SK-N-SH treated with all-trans-retinoic acid at 6 μM for 48 hours (cell line): ENCODE measurements around the gene SH3PXD2A.

ENCODE experiments used
- ATAC-seq: fragments of 200-7000 bp; cut with Tn5 transposase; 3 replicates; pipeline ENCODE4 v1.9.1; 2020; ENCODE audit warnings: mild to moderate bottlenecking, moderate library complexity
- ARNTL ChIP-seq: fragments of 450-650 bp; formaldehyde crosslinking; IDR thresholded peaks from 2 replicates; pipeline ENCODE4 v1.5.0; 2020; ENCODE audit warnings: low read depth, mild to moderate bottlenecking, moderate library complexity, borderline replicate concordance
- BACH2 ChIP-seq: fragments of 250-450 bp; sonication (Bioruptor Pico); IDR thresholded peaks from 2 replicates; pipeline ENCODE4 v1.9.0; 2021; ENCODE audit warnings: mild to moderate bottlenecking, borderline replicate concordance
- CSDC2 ChIP-seq: fragments of 250-450 bp; sonication (Bioruptor Pico); IDR thresholded peaks from 2 replicates; pipeline ENCODE4 v1.5.0; 2020; ENCODE audit warnings: mild to moderate bottlenecking, moderate library complexity
- CSRNP3 ChIP-seq: fragments of 250-450 bp; sonication (Bioruptor Pico); IDR thresholded peaks from 2 replicates; pipeline ENCODE4 v1.5.1; 2021; ENCODE audit warnings: mild to moderate bottlenecking, moderate library complexity
- ESRRG ChIP-seq: fragments of 250-450 bp; sonication (Bioruptor Pico); IDR thresholded peaks from 2 replicates; pipeline ENCODE4 v1.6.1; 2021; ENCODE audit warnings: mild to moderate bottlenecking
- GLIS3 ChIP-seq: fragments of 250-450 bp; sonication (Bioruptor Pico); IDR thresholded peaks from 2 replicates; pipeline ENCODE4 v1.5.0; 2020; ENCODE audit warnings: mild to moderate bottlenecking, moderate library complexity
- ISL1 ChIP-seq: fragments of 250-450 bp; sonication (Bioruptor Pico); IDR thresholded peaks from 2 replicates; pipeline ENCODE4 v2.1.2; 2022; ENCODE audit warnings: mild to moderate bottlenecking, moderate library complexity
- PATZ1 ChIP-seq: fragments of 250-450 bp; sonication (Bioruptor Pico); IDR thresholded peaks from 2 replicates; pipeline ENCODE4 v1.8.0; 2020; ENCODE audit warnings: mild to moderate bottlenecking, moderate library complexity, borderline replicate concordance
- PPARA ChIP-seq: fragments of 250-450 bp; sonication (Bioruptor Pico); IDR thresholded peaks from 2 replicates; pipeline ENCODE4 v1.5.0; 2020; ENCODE audit warnings: mild to moderate bottlenecking, borderline replicate concordance
- RARB ChIP-seq: fragments of 250-450 bp; sonication (Bioruptor Pico); IDR thresholded peaks from 2 replicates; pipeline ENCODE4 v1.8.0; 2021; ENCODE audit warnings: mild to moderate bottlenecking, moderate library complexity
- SNAI2 ChIP-seq: fragments of 250-450 bp; sonication (Bioruptor Pico); IDR thresholded peaks from 2 replicates; pipeline ENCODE4 v1.5.0; 2020; ENCODE audit warnings: mild to moderate bottlenecking, moderate library complexity
- TCF4 ChIP-seq: fragments of 250-450 bp; sonication (Bioruptor Pico); IDR thresholded peaks from 2 replicates; pipeline ENCODE4 v1.8.0; 2021; ENCODE audit warnings: mild to moderate bottlenecking, moderate library complexity, borderline replicate concordance
- TOX ChIP-seq: fragments of 250-450 bp; sonication (Bioruptor Pico); IDR thresholded peaks from 2 replicates; pipeline ENCODE4 v1.8.0; 2021; ENCODE audit warnings: mild to moderate bottlenecking, moderate library complexity, borderline replicate concordance
- ZC3H10 ChIP-seq: fragments of 250-450 bp; sonication (Bioruptor Pico); IDR thresholded peaks from 2 replicates; pipeline ENCODE4 v1.5.1; 2021; ENCODE audit warnings: mild to moderate bottlenecking, moderate library complexity
- ZFP30 ChIP-seq: fragments of 450-650 bp; formaldehyde crosslinking; IDR thresholded peaks from 2 replicates; pipeline ENCODE4 v1.5.0; 2022; ENCODE audit warnings: mild to moderate bottlenecking, moderate library complexity
- ZNF565 ChIP-seq: fragments of 450-650 bp; formaldehyde crosslinking; conservative IDR thresholded peaks from 2 replicates; pipeline ENCODE4 v1.5.0; 2020; ENCODE audit warnings: low read depth, mild to moderate bottlenecking, moderate library complexity
- ZNF70 ChIP-seq: fragments of 450-650 bp; formaldehyde crosslinking; IDR thresholded peaks from 2 replicates; pipeline ENCODE4 v1.5.0; 2020; ENCODE audit warnings: mild to moderate bottlenecking, moderate library complexity
- ZNF8 ChIP-seq: fragments of 450-650 bp; formaldehyde crosslinking; IDR thresholded peaks from 2 replicates; pipeline ENCODE4 v1.5.0; 2020; ENCODE audit warnings: mild to moderate bottlenecking, moderate library complexity
- TF ChIP-seq, protein P1 (sequence below): fragments of 250-450 bp; sonication (Bioruptor Pico); IDR thresholded peaks from 2 replicates; pipeline ENCODE4 v1.5.0; 2020; ENCODE audit warnings: mild to moderate bottlenecking, moderate library complexity
- TF ChIP-seq, protein P2 (sequence below): fragments of 250-450 bp; sonication (Bioruptor Pico); IDR thresholded peaks from 2 replicates; pipeline ENCODE4 v1.5.1; 2020; ENCODE audit warnings: low read depth, mild to moderate bottlenecking, moderate library complexity

Gene SH3PXD2A

GRCh38 chr10:103712898-103713498 lies 142.4 kb downstream of the SH3PXD2A start (continued):
- TF ChIP-seq, protein P1, sequence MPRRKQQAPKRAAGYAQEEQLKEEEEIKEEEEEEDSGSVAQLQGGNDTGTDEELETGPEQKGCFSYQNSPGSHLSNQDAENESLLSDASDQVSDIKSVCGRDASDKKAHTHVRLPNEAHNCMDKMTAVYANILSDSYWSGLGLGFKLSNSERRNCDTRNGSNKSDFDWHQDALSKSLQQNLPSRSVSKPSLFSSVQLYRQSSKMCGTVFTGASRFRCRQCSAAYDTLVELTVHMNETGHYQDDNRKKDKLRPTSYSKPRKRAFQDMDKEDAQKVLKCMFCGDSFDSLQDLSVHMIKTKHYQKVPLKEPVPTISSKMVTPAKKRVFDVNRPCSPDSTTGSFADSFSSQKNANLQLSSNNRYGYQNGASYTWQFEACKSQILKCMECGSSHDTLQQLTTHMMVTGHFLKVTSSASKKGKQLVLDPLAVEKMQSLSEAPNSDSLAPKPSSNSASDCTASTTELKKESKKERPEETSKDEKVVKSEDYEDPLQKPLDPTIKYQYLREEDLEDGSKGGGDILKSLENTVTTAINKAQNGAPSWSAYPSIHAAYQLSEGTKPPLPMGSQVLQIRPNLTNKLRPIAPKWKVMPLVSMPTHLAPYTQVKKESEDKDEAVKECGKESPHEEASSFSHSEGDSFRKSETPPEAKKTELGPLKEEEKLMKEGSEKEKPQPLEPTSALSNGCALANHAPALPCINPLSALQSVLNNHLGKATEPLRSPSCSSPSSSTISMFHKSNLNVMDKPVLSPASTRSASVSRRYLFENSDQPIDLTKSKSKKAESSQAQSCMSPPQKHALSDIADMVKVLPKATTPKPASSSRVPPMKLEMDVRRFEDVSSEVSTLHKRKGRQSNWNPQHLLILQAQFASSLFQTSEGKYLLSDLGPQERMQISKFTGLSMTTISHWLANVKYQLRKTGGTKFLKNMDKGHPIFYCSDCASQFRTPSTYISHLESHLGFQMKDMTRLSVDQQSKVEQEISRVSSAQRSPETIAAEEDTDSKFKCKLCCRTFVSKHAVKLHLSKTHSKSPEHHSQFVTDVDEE (CRISPR knock-in tag) = no peak

DNA sequence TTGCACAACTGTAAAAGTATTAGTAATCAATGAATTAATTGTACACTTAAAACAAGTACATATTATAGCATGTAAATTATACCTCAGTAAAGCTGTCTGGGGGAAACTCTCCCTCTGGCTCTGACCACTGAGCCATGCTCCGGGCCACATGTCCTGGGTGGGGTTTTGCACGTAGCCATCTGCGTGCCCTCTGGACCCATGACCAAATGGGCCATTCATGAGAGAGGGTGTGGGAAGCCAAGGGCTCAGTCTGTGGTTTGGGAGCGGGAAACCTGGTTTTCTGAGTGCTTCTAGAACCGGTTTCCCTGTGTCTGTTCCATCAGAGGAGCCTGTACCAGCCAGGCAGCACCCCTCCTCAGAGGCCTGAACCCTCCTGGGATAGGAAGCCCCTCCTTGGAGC lies 143.2 kb downstream of the SH3PXD2A start:
- ATAC-seq = no peak
- no peak for TF ChIP-seq ZFP30 (CRISPR knock-in tag)
- TF ChIP-seq TOX (CRISPR knock-in tag) = no peak
- TF ChIP-seq ARNTL (CRISPR knock-in tag) = no peak
- TF ChIP-seq SNAI2 (CRISPR knock-in tag) = no peak
- TF ChIP-seq ISL1 = no peak
- no peak for TF ChIP-seq ESRRG

- no peak for TF ChIP-seq ZFP30 (CRISPR knock-in tag)
- no peak for TF ChIP-seq RARB (CRISPR knock-in tag)
- TF ChIP-seq ZC3H10 = no peak
- TF ChIP-seq ESRRG = no peak
- TF ChIP-seq TCF4 (CRISPR knock-in tag) = no peak
- no peak for TF ChIP-seq ARNTL (CRISPR knock-in tag)
- TF ChIP-seq BACH2 (CRISPR knock-in tag) = no peak
- TF ChIP-seq, protein P2, sequence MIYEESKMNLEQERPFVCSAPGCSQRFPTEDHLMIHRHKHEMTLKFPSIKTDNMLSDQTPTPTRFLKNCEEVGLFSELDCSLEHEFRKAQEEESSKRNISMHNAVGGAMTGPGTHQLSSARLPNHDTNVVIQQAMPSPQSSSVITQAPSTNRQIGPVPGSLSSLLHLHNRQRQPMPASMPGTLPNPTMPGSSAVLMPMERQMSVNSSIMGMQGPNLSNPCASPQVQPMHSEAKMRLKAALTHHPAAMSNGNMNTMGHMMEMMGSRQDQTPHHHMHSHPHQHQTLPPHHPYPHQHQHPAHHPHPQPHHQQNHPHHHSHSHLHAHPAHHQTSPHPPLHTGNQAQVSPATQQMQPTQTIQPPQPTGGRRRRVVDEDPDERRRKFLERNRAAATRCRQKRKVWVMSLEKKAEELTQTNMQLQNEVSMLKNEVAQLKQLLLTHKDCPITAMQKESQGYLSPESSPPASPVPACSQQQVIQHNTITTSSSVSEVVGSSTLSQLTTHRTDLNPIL (CRISPR knock-in tag) = no peak
- no peak for TF ChIP-seq PPARA
- no peak for TF ChIP-seq ZNF70 (CRISPR knock-in tag)
- TF ChIP-seq ZNF8 (CRISPR knock-in tag) = no peak
- TF ChIP-seq CSRNP3 = no peak
- TF ChIP-seq GLIS3 (CRISPR knock-in tag) = no peak
- TF ChIP-seq ZNF565 (CRISPR knock-in tag) = no peak
- ATAC-seq = no peak
Observed at GRCh38 chr10:103711351-103711994, 143.9 kb downstream of the SH3PXD2A start.

DNA sequence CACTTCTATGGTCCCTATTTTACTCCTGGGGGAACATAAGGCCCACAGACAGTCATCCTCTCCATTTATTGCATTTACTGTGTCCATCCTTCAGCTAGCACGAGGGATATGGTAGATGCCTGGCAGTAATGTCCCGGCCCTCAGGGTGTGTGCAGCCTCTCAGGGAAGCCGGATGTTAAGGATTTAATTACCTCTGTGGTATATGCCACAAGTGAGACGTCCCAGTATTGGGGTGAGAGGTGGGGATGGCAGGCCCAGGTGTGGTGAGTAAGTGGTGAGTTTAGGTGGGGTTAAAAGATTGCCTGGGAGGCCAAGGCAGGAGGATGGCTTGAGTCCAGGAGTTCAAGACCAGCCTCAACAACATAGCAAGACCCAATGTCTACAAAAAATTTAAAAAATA lies 144.9 kb downstream of the SH3PXD2A start:
- no peak for TF ChIP-seq TCF4 (CRISPR knock-in tag)
- no peak for TF ChIP-seq CSRNP3
- no peak for TF ChIP-seq GLIS3 (CRISPR knock-in tag)
- TF ChIP-seq, protein P1 (CRISPR knock-in tag) = no peak
- no peak for TF ChIP-seq PPARA
- TF ChIP-seq TOX (CRISPR knock-in tag) = no peak
- no peak for TF ChIP-seq BACH2 (CRISPR knock-in tag)
- no peak for TF ChIP-seq SNAI2 (CRISPR knock-in tag)
- no peak for TF ChIP-seq PATZ1
- no peak for TF ChIP-seq ZNF8 (CRISPR knock-in tag)
- TF ChIP-seq CSDC2 (CRISPR knock-in tag) = no peak
- TF ChIP-seq RARB (CRISPR knock-in tag) = no peak
- ATAC-seq = no peak
